Measurements from ENCODE around the gene TRAPPC10.

DNA sequence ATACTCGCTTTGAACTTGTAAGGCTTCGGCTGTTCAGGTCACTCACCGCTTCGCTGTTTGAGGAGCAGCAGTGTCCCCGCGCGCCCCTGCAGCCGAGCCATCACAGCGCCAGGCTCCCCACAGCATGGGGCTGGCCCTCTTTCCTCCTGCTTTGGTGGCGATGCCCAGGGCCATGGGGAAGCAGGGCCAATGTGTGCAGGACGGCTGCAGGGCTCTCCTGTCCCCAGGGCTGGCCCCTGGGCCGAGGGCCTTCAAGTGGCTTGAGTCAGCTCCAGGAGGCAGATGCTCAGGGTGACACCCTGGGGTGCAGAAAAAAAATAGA lies 38.5 kb upstream of the TRAPPC10 start:
- TF ChIP-seq, protein P1, sequence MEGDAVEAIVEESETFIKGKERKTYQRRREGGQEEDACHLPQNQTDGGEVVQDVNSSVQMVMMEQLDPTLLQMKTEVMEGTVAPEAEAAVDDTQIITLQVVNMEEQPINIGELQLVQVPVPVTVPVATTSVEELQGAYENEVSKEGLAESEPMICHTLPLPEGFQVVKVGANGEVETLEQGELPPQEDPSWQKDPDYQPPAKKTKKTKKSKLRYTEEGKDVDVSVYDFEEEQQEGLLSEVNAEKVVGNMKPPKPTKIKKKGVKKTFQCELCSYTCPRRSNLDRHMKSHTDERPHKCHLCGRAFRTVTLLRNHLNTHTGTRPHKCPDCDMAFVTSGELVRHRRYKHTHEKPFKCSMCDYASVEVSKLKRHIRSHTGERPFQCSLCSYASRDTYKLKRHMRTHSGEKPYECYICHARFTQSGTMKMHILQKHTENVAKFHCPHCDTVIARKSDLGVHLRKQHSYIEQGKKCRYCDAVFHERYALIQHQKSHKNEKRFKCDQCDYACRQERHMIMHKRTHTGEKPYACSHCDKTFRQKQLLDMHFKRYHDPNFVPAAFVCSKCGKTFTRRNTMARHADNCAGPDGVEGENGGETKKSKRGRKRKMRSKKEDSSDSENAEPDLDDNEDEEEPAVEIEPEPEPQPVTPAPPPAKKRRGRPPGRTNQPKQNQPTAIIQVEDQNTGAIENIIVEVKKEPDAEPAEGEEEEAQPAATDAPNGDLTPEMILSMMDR (IDR thresholded peaks at IDR 0.05), result no peak
- no peak for TF ChIP-seq POLR2A (IDR thresholded peaks at IDR 0.05)

Measured in thyroid gland (tissue), 4 donors.